Astrocyte (in vitro differentiated cells and primary cell): Measurements from ENCODE around the gene C1orf35. TPM values are rescaled to one million over a fixed set of nuclear protein-coding genes. Genes with fewer than 3 reads are reported as not detected.

ENCODE experiments used
- DNase-seq: peaks from one replicate; pipeline ENCODE4 v3.0.0-alpha.2; 2010; ENCODE audit warnings: low read depth
- FAIRE-seq: peaks from 2 replicates; lab custom pipeline; 2011; peaks lifted over from hg19 to GRCh38; lab: Jason Lieb, UNC
- H2AFZ ChIP-seq: 2 replicates; pipeline ENCODE4 v1.6.0; 2012; ENCODE audit warnings: low read depth, low read length, inconsistent platforms
- H3K27ac ChIP-seq: 2 replicates; pipeline ENCODE4 v1.5.1; 2011; ENCODE audit warnings: low read depth, low read length, inconsistent platforms
- H3K27me3 ChIP-seq: 2 replicates; pipeline ENCODE4 v1.6.0; 2011; ENCODE audit warnings: low read length, inconsistent platforms; ENCODE audit not compliant: insufficient read depth
- H3K36me3 ChIP-seq: 2 replicates; pipeline ENCODE4 v1.5.1; 2011; ENCODE audit warnings: low read length, inconsistent platforms; ENCODE audit not compliant: insufficient read depth
- H3K4me1 ChIP-seq: 2 replicates; pipeline ENCODE4 v1.5.1; 2011; ENCODE audit warnings: low read length, inconsistent platforms; ENCODE audit not compliant: insufficient read depth
- H3K4me2 ChIP-seq: 2 replicates; pipeline ENCODE4 v1.6.0; 2012; ENCODE audit warnings: low read length, inconsistent platforms
- H3K4me3 ChIP-seq: 2 replicates; pipeline ENCODE4 v1.5.1; 2011; ENCODE audit warnings: low read depth, mild to moderate bottlenecking, low read length, inconsistent platforms; ENCODE audit not compliant: insufficient read depth
- H3K79me2 ChIP-seq: 2 replicates; pipeline ENCODE4 v1.6.0; 2012; ENCODE audit warnings: mild to moderate bottlenecking, low read length, inconsistent platforms; ENCODE audit not compliant: insufficient read depth
- H3K9ac ChIP-seq: 2 replicates; pipeline ENCODE4 v1.6.0; 2012; ENCODE audit warnings: mild to moderate bottlenecking, low read length, inconsistent platforms
- H3K9me3 ChIP-seq: 2 replicates; pipeline ENCODE4 v1.5.1; 2012; ENCODE audit warnings: low read depth, mild to moderate bottlenecking, low read length, inconsistent platforms; ENCODE audit not compliant: insufficient read depth
- H4K20me1 ChIP-seq: 2 replicates; pipeline ENCODE4 v1.6.0; 2012; ENCODE audit warnings: low read length, inconsistent platforms; ENCODE audit not compliant: insufficient read depth
- H3K27ac Mint-ChIP-seq: one replicate; pipeline ENCODE4 v1.8.0; 2021; ENCODE audit warnings: mild to moderate bottlenecking, mixed read lengths; ENCODE audit not compliant: unreplicated experiment
- H3K27me3 Mint-ChIP-seq: one replicate; pipeline ENCODE4 v1.8.0; 2021; ENCODE audit warnings: low read depth, mixed read lengths; ENCODE audit not compliant: unreplicated experiment
- H3K36me3 Mint-ChIP-seq: one replicate; pipeline ENCODE4 v1.8.0; 2021; ENCODE audit warnings: low read depth, mixed read lengths; ENCODE audit not compliant: unreplicated experiment
- H3K4me1 Mint-ChIP-seq: one replicate; pipeline ENCODE4 v1.8.0; 2021; ENCODE audit warnings: low read depth, mixed read lengths; ENCODE audit not compliant: unreplicated experiment
- H3K4me3 Mint-ChIP-seq: one replicate; pipeline ENCODE4 v1.8.0; 2021; ENCODE audit warnings: mild to moderate bottlenecking, moderate library complexity, mixed read lengths; ENCODE audit not compliant: unreplicated experiment
- H3K9me3 Mint-ChIP-seq: one replicate; pipeline ENCODE4 v1.8.0; 2021; ENCODE audit warnings: mild to moderate bottlenecking, mixed read lengths; ENCODE audit not compliant: unreplicated experiment
- CTCF ChIP-seq: IDR thresholded peaks from 2 replicates; pipeline ENCODE4 v1.5.1; 2011; ENCODE audit warnings: low read depth, mild to moderate bottlenecking, inconsistent platforms, low read length, moderate library complexity; ENCODE audit not compliant: insufficient read depth
- EZH2 ChIP-seq: IDR thresholded peaks from 2 replicates; pipeline ENCODE4 v1.6.1; 2012; ENCODE audit warnings: mild to moderate bottlenecking, low read length, inconsistent platforms; ENCODE audit not compliant: insufficient read depth
- total RNA-seq: library from RNA; stranded (reverse); gene quantifications from 2 replicates; pipeline ENCODE4 v1.2.1, GENCODE V29; 2021

The C1orf35 gene
- total RNA-seq, 1 donor from 2014 or later: 21.8 TPM

GRCh38 chr1:228141226-228142044 lies 38.3 kb upstream of the C1orf35 start:
- Mint-ChIP-seq H3K9me3 (peaks cover 2% of the 10 kb centered on the region), H3K4me3 (peak overlapping the region; percentile 92), H3K27me3 (peaks cover 12% of the 10 kb centered on the region), H3K4me1 (peaks cover 20% of the 10 kb centered on the region), H3K27ac (peak overlapping the region; percentile 79), H3K36me3 (peaks cover 3% of the 10 kb centered on the region)
- peak overlapping the region; percentile 88 for H3K4me3 ChIP-seq
- no peaks in the 10 kb centered on the region for H3K9me3 ChIP-seq
- peaks cover 9% of the 10 kb centered on the region for H3K27me3 ChIP-seq
- H3K4me2 ChIP-seq: peak overlapping the region; percentile 95
- H3K4me1 ChIP-seq: peaks cover 20% of the 10 kb centered on the region
- peak overlapping the region; percentile 95 for H3K9ac ChIP-seq
- FAIRE-seq (no peak), DNase-seq (peak; percentile 82)
- H2AFZ ChIP-seq: no peak overlapping the region
- H3K36me3 ChIP-seq: peaks cover 2% of the 10 kb centered on the region
- TF ChIP-seq CTCF (no peak), EZH2 (no peak)
- peak overlapping the region; percentile 85 for H3K27ac ChIP-seq
- peaks cover 63% of the 10 kb centered on the region for H3K79me2 ChIP-seq
- H4K20me1 ChIP-seq: peaks cover 59% of the 10 kb centered on the region

GRCh38 chr1:228140724-228141225 lies 37.6 kb upstream of the C1orf35 start:
- FAIRE-seq: no peak
- H3K4me1 Mint-ChIP-seq: peaks cover 20% of the 10 kb centered on the region

More at GRCh38 chr1:228140724-228141225, 37.6 kb upstream of the C1orf35 start:
- Mint-ChIP-seq H3K27me3 (peaks cover 18% of the 10 kb centered on the region), H3K4me3 (peak overlapping the region; percentile 92), H3K9me3 (peaks cover 2% of the 10 kb centered on the region), H3K27ac (peak overlapping the region; percentile 79), H3K36me3 (peaks cover 3% of the 10 kb centered on the region)
- H3K36me3 ChIP-seq: peaks cover 2% of the 10 kb centered on the region
- H2AFZ ChIP-seq: peak overlapping the region; percentile 64
- H3K9ac ChIP-seq: peak overlapping the region; percentile 95
- no peaks in the 10 kb centered on the region for H3K9me3 ChIP-seq
- H3K4me1 ChIP-seq: peaks cover 20% of the 10 kb centered on the region
- peaks cover 52% of the 10 kb centered on the region for H4K20me1 ChIP-seq
- no peak for TF ChIP-seq CTCF
- TF ChIP-seq EZH2: no peak
- peak overlapping the region; percentile 85 for H3K27ac ChIP-seq
- H3K79me2 ChIP-seq: peaks cover 57% of the 10 kb centered on the region
- no peak for DNase-seq
- H3K27me3 ChIP-seq: peaks cover 15% of the 10 kb centered on the region
- peak overlapping the region; percentile 95 for H3K4me2 ChIP-seq
- H3K4me3 ChIP-seq: peak overlapping the region; percentile 88
